Activated CD4-positive, alpha-beta T cell treated with anti-CD3 and anti-CD28 coated beads, Interleukin-2, amount 10 ng/mL, durations not matched to agents 24 days and 14 days (primary cell): ENCODE measurements around the gene SPATA21. TPM values are rescaled to one million over a fixed set of nuclear protein-coding genes. Genes with fewer than 3 reads are reported as not detected.
"Not testable (repeated sequence)": the region's sequence is repeated elsewhere in the genome, so short reads cannot be mapped to it uniquely, and the experiment has no call there.

Source experiments
- DNase-seq: peaks from one replicate; pipeline ENCODE4 v3.0.0; 2022
- H3K27ac Mint-ChIP-seq: one replicate; pipeline ENCODE4 v1.8.0; 2022; ENCODE audit warnings: mild to moderate bottlenecking, mixed read lengths
- H3K27me3 Mint-ChIP-seq: one replicate; pipeline ENCODE4 v1.8.0; 2022; ENCODE audit warnings: mixed read lengths
- H3K36me3 Mint-ChIP-seq: one replicate; pipeline ENCODE4 v1.8.0; 2022; ENCODE audit warnings: low read depth, mild to moderate bottlenecking, mixed read lengths
- H3K4me1 Mint-ChIP-seq: one replicate; pipeline ENCODE4 v1.8.0; 2021; ENCODE audit warnings: mixed read lengths
- H3K4me3 Mint-ChIP-seq: one replicate; pipeline ENCODE4 v1.8.0; 2022; ENCODE audit warnings: mild to moderate bottlenecking, moderate library complexity, mixed read lengths
- H3K9me3 Mint-ChIP-seq: one replicate; pipeline ENCODE4 v1.8.0; 2021; ENCODE audit warnings: mixed read lengths
- intact Hi-C: fragments of 100-400 bp; cut with micrococcal nuclease; formaldehyde crosslinking; loops from one replicate; pipeline ENCODE4 v1.15.1; 2023
- total RNA-seq: library from RNA; stranded (reverse); gene quantifications from 2 replicates; pipeline ENCODE4 v1.2.3, GENCODE V29; 2022

Gene SPATA21
- total RNA-seq, 1 donor from 2014 or later, result not detected

GRCh38 chr1:16374266-16374665, 63.0 kb downstream of the SPATA21 start:
- H3K36me3 Mint-ChIP-seq, result peaks cover 22% of the 10 kb centered on the region
- H3K27ac Mint-ChIP-seq, result peak overlapping the region; percentile 69
- no peaks in the 10 kb centered on the region for H3K9me3 Mint-ChIP-seq
- peaks cover 57% of the 10 kb centered on the region for H3K4me1 Mint-ChIP-seq
- no peak overlapping the region for H3K4me3 Mint-ChIP-seq
- no peak for DNase-seq
- intact Hi-C loops, result no loop called here
- no peaks in the 10 kb centered on the region for H3K27me3 Mint-ChIP-seq

GRCh38 chr1:16372535-16373285, 64.5 kb downstream of the SPATA21 start:
- H3K27ac Mint-ChIP-seq, result peak overlapping the region; percentile 88
- peaks cover 68% of the 10 kb centered on the region for H3K4me1 Mint-ChIP-seq
- no peak for DNase-seq
- peaks cover 32% of the 10 kb centered on the region for H3K36me3 Mint-ChIP-seq
- peak overlapping the region; percentile 65 for H3K4me3 Mint-ChIP-seq
- intact Hi-C loops, result no loop called here
- no peaks in the 10 kb centered on the region for H3K27me3 Mint-ChIP-seq
- H3K9me3 Mint-ChIP-seq, result no peaks in the 10 kb centered on the region

GRCh38 chr1:16371725-16372124, 65.5 kb downstream of the SPATA21 start:
- no peaks in the 10 kb centered on the region for H3K27me3 Mint-ChIP-seq
- peak overlapping the region; percentile 65 for H3K4me3 Mint-ChIP-seq
- DNase-seq, result peak; percentile 69
- H3K9me3 Mint-ChIP-seq, result no peaks in the 10 kb centered on the region
- intact Hi-C loops, result no loop called here
- peaks cover 28% of the 10 kb centered on the region for H3K36me3 Mint-ChIP-seq
- peak overlapping the region; percentile 88 for H3K27ac Mint-ChIP-seq
- H3K4me1 Mint-ChIP-seq, result peaks cover 64% of the 10 kb centered on the region

- H3K27me3 Mint-ChIP-seq, result no peaks in the 10 kb centered on the region
- H3K9me3 Mint-ChIP-seq, result no peaks in the 10 kb centered on the region
- H3K27ac Mint-ChIP-seq, result no peak overlapping the region
- peak overlapping the region; percentile 99 for H3K4me3 Mint-ChIP-seq
- peaks cover 54% of the 10 kb centered on the region for H3K4me1 Mint-ChIP-seq
- intact Hi-C loops, result loop anchor here (2.0 to 10.0 kb wide), 6 partner anchors 17 to 843 kb away; partner anchors contain the start of genes DNAJC16, FAM131C and SDHB
- peaks cover 28% of the 10 kb centered on the region for H3K36me3 Mint-ChIP-seq
- DNase-seq, result no peak
These were observed 67.4 kb downstream of the SPATA21 start for GRCh38 chr1:16369821-16370220.

GRCh38 chr1:16367968-16368890, 69.0 kb downstream of the SPATA21 start:
- Mint-ChIP-seq H3K9me3 (no peaks in the 10 kb centered on the region), H3K27ac (peak overlapping the region; percentile 100), H3K4me3 (peak overlapping the region; percentile 99), H3K4me1 (peaks cover 44% of the 10 kb centered on the region), H3K27me3 (no peaks in the 10 kb centered on the region), H3K36me3 (peaks cover 22% of the 10 kb centered on the region)
- intact Hi-C loops, result loop anchor here (2.0 to 10.0 kb wide), 11 partner anchors 15 to 841 kb away; partner anchors contain the start of genes CPLANE2, DNAJC16, FAM131C and FBXO42
- DNase-seq, result peak; percentile 74

GRCh38 chr1:16367258-16367967, 69.8 kb downstream of the SPATA21 start:
- peaks cover 41% of the 10 kb centered on the region for H3K4me1 Mint-ChIP-seq
- DNase-seq, result peak; percentile 96
- H3K27ac Mint-ChIP-seq, result peak overlapping the region; percentile 100
- H3K9me3 Mint-ChIP-seq, result no peaks in the 10 kb centered on the region
- H3K27me3 Mint-ChIP-seq, result no peaks in the 10 kb centered on the region
- H3K4me3 Mint-ChIP-seq, result peak overlapping the region; percentile 99
- H3K36me3 Mint-ChIP-seq, result peaks cover 16% of the 10 kb centered on the region
- intact Hi-C loops, result loop anchor here (2.0 to 10.0 kb wide), 10 partner anchors 15 to 840 kb away; partner anchors contain the start of genes CPLANE2, DNAJC16, FAM131C and FBXO42

- peak; percentile 98 for DNase-seq
- peaks cover 16% of the 10 kb centered on the region for H3K36me3 Mint-ChIP-seq
- H3K27ac Mint-ChIP-seq, result peak within 1 kb of the TSS; percentile 100
- H3K4me3 Mint-ChIP-seq, result peak within 1 kb of the TSS; percentile 99
- H3K27me3 Mint-ChIP-seq, result no peaks in the 10 kb centered on the region
- intact Hi-C loops, result loop anchor here (2.0 to 10.0 kb wide), 10 partner anchors 14 to 839 kb away; partner anchors contain the start of genes CPLANE2, DNAJC16, FAM131C and FBXO42
- H3K4me1 Mint-ChIP-seq, result peaks cover 34% of the 10 kb centered on the region
- H3K9me3 Mint-ChIP-seq, result no peaks in the 10 kb centered on the region
These were observed 70.4 kb downstream of the SPATA21 start, which contains the start of gene SZRD1 for GRCh38 chr1:16366722-16367257. SZRD1 (plus strand) TSS chr1:16367242; CDS start chr1:16367258, 16 bp downstream.

- H3K9me3 Mint-ChIP-seq, H3K4me3 Mint-ChIP-seq, DNase-seq, H3K27me3 Mint-ChIP-seq: not testable (repeated sequence)
- intact Hi-C loops, result loop anchor here (5.0 to 10.0 kb wide), 5 partner anchors 290 to 838 kb away; partner anchors contain the start of genes DNAJC16, FAM131C and SDHB
- peak overlapping the region; percentile 47 for H3K27ac Mint-ChIP-seq
- H3K4me1 Mint-ChIP-seq, result peaks cover 25% of the 10 kb centered on the region
- peaks cover 13% of the 10 kb centered on the region for H3K36me3 Mint-ChIP-seq
These were observed 72.1 kb downstream of the SPATA21 start for GRCh38 chr1:16365146-16365498.

- peaks cover 8% of the 10 kb centered on the region for H3K4me1 Mint-ChIP-seq
- intact Hi-C loops, result no loop called here
- no peaks in the 10 kb centered on the region for H3K36me3 Mint-ChIP-seq
- no peaks in the 10 kb centered on the region for H3K27me3 Mint-ChIP-seq
- no peaks in the 10 kb centered on the region for H3K9me3 Mint-ChIP-seq
- no peak overlapping the region for H3K27ac Mint-ChIP-seq
- no peak overlapping the region for H3K4me3 Mint-ChIP-seq
- DNase-seq, result no peak
These were observed 80.4 kb downstream of the SPATA21 start for GRCh38 chr1:16356867-16357266.

- intact Hi-C loops, result no loop called here
- no peak overlapping the region for H3K4me3 Mint-ChIP-seq
- H3K4me1 Mint-ChIP-seq, result peaks cover 21% of the 10 kb centered on the region
- peaks cover 2% of the 10 kb centered on the region for H3K36me3 Mint-ChIP-seq
- peak; percentile 54 for DNase-seq
- H3K27me3 Mint-ChIP-seq, result no peaks in the 10 kb centered on the region
- no peak overlapping the region for H3K27ac Mint-ChIP-seq
- H3K9me3 Mint-ChIP-seq, result no peaks in the 10 kb centered on the region
These were observed 82.6 kb downstream of the SPATA21 start for GRCh38 chr1:16354619-16355018.

- Mint-ChIP-seq H3K9me3 (no peaks in the 10 kb centered on the region), H3K27ac (peak overlapping the region; percentile 93), H3K4me1 (peaks cover 24% of the 10 kb centered on the region), H3K36me3 (peaks cover 3% of the 10 kb centered on the region), H3K27me3 (no peaks in the 10 kb centered on the region), H3K4me3 (peak overlapping the region; percentile 90)
- peak; percentile 61 for DNase-seq
- intact Hi-C loops, result loop anchor here (1.0 to 2.0 kb wide), 3 partner anchors 14 to 146 kb away; partner anchors contain the start of genes NECAP2 and SZRD1
These were observed 84.2 kb downstream of the SPATA21 start for GRCh38 chr1:16352842-16353535.
